B cell (primary cell): ENCODE measurements around the gene ASB18. TPM values are rescaled to one million over a fixed set of nuclear protein-coding genes. Genes with fewer than 3 reads are reported as not detected.

Experiments used
- ATAC-seq: fragments of 200-7000 bp; cut with Tn5 transposase; one replicate; pipeline ENCODE4 v1.10.0; 2021; ENCODE audit warnings: low read depth, mild to moderate bottlenecking, moderate number of reproducible peaks, moderate library complexity
- CTCF ChIA-PET: fragments of 350-600 bp; sonication (Branson Sonifier 250); formaldehyde crosslinking; loops from one replicate; lab custom pipeline; 2021; ENCODE audit warnings: antibody characterized with exemption, inconsistent platforms; lab: Charles Lee
- POLR2A ChIA-PET: fragments of 350-600 bp; sonication (Branson Sonifier 250); formaldehyde crosslinking; loops from one replicate; lab custom pipeline; 2021; ENCODE audit warnings: antibody characterized with exemption; lab: Charles Lee
- DNase-seq: peaks from one replicate; pipeline ENCODE4 v3.0.0; 2013
- H2AFZ ChIP-seq: 2 replicates; pipeline ENCODE4 v1.6.1; 2012; ENCODE audit warnings: mild to moderate bottlenecking, low read depth, low read length; ENCODE audit not compliant: insufficient read depth, poor library complexity, severe bottlenecking
- H3K27ac ChIP-seq, 2 donors: 1 replicate in 1 of 2; 2 replicates in 1 of 2; pipeline ENCODE4 v1.5.1; 2012 to 2013; ENCODE audit warnings: low read length in 2 of 2, mild to moderate bottlenecking in 2 of 2, moderate library complexity in 1 of 2
- H3K27me3 ChIP-seq, 4 experiments: fragments of 200-600 bp in 1 of 4; sonication (generic) in 1 of 4; replicated peaks in 1 of 4; 1 replicate in 2 of 4; 2 replicates in 2 of 4; pipeline versions ENCODE4 v1.6.1 to v1.7.0; 2013 to 2016; ENCODE audit warnings: low read length in 3 of 4, mild to moderate bottlenecking in 2 of 4, mixed read lengths in 1 of 4, moderate library complexity in 1 of 4; ENCODE audit not compliant: insufficient read depth in 4 of 4, control insufficient read depth in 3 of 4; ENCODE audit errors: control extremely low read depth in 1 of 4
- H3K36me3 ChIP-seq, 2 experiments: replicated peaks in 1 of 2; 1 replicate in 1 of 2; 2 replicates in 1 of 2; pipeline versions ENCODE4 v1.6.1 to v1.7.1; 2013; ENCODE audit warnings: low read length in 1 of 2; ENCODE audit not compliant: insufficient read depth in 2 of 2, control insufficient read depth in 1 of 2; ENCODE audit errors: control extremely low read depth in 1 of 2, extremely low read depth in 1 of 2
- H3K4me1 ChIP-seq, 2 donors: fragments of 200-600 bp in 1 of 2; sonication (generic) in 1 of 2; 1 replicate in 1 of 2; 2 replicates in 1 of 2; pipeline versions ENCODE4 v1.5.1 to v1.6.1; 2013 to 2017; ENCODE audit warnings: low read length in 2 of 2; ENCODE audit not compliant: control insufficient read depth in 2 of 2, insufficient read depth in 2 of 2
- H3K4me2 ChIP-seq: replicated peaks from 2 replicates; pipeline ENCODE3; 2012; ENCODE audit warnings: mild to moderate bottlenecking, low read depth, low read length; ENCODE audit not compliant: poor library complexity, severe bottlenecking
- H3K4me3 ChIP-seq, 5 experiments: fragments of 200-600 bp in 1 of 5; sonication (generic) in 1 of 5; 1 replicate in 3 of 5; 2 replicates in 2 of 5; pipeline versions ENCODE4 v1.5.1 to v1.7.0; 2011 to 2016; ENCODE audit warnings: low read length in 4 of 5, mild to moderate bottlenecking in 4 of 5, low read depth in 2 of 5, control low read depth in 1 of 5, moderate library complexity in 1 of 5; ENCODE audit not compliant: insufficient read depth in 1 of 5; ENCODE audit errors: control extremely low read depth in 1 of 5, extremely low read depth in 1 of 5
- H3K79me2 ChIP-seq: fragments of 200-600 bp; sonication (generic); one replicate; pipeline ENCODE4 v1.6.0; 2016; ENCODE audit warnings: low read length; ENCODE audit not compliant: control insufficient read depth, insufficient read depth
- H3K9ac ChIP-seq: fragments of 200-600 bp; sonication (generic); 2 replicates; pipeline ENCODE4 v1.6.1; 2017; ENCODE audit warnings: mild to moderate bottlenecking, low read length, moderate library complexity
- H3K9me3 ChIP-seq, 3 donors: one replicate each; pipeline versions ENCODE4 v1.6.1 to v1.7.1; 2013; ENCODE audit warnings: low read length in 2 of 3; ENCODE audit not compliant: control insufficient read depth in 2 of 3, insufficient read depth in 1 of 3; ENCODE audit errors: control extremely low read depth in 1 of 3
- H4K20me1 ChIP-seq: 2 replicates; pipeline ENCODE4 v1.6.0; 2012; ENCODE audit warnings: mild to moderate bottlenecking, low read length; ENCODE audit not compliant: insufficient read depth, control insufficient read depth, poor library complexity, severe bottlenecking
- H3K27ac Mint-ChIP-seq: one replicate; pipeline ENCODE4 v1.8.0; 2021; ENCODE audit warnings: mixed read lengths
- H3K27me3 Mint-ChIP-seq: one replicate; pipeline ENCODE4 v1.8.0; 2021; ENCODE audit warnings: mixed read lengths
- H3K4me1 Mint-ChIP-seq: one replicate; pipeline ENCODE4 v1.8.0; 2021; ENCODE audit warnings: mixed read lengths
- H3K4me3 Mint-ChIP-seq: one replicate; pipeline ENCODE4 v1.8.0; 2021; ENCODE audit warnings: mixed read lengths
- H3K9me3 Mint-ChIP-seq: one replicate; pipeline ENCODE4 v1.8.0; 2022; ENCODE audit warnings: mixed read lengths; ENCODE audit not compliant: insufficient read depth
- EZH2 ChIP-seq: IDR thresholded peaks from 2 replicates; pipeline ENCODE4 v1.6.1; 2012; ENCODE audit warnings: borderline replicate concordance, low read depth, mild to moderate bottlenecking, moderate library complexity, low read length; ENCODE audit not compliant: insufficient read depth, poor library complexity, severe bottlenecking
- WGBS: methylation state at CpG from one replicate; pipeline ENCODE4 v1.1.5; 2013; ENCODE audit warnings: missing lambda C conversion rate; ENCODE audit not compliant: insufficient coverage; 5-methylcytosine and 5-hydroxymethylcytosine counted together
- intact Hi-C: fragments of 100-400 bp; cut with micrococcal nuclease; formaldehyde crosslinking; loops from one replicate; pipeline ENCODE4 v1.10.0; 2022
- polyA plus RNA-seq: library from polyadenylated mRNA; depleted of rRNA; stranded (reverse); fragments of >200 nt; gene quantifications from 2 replicates; pipeline ENCODE4 v1.2.3, GENCODE V29; 2012
- total RNA-seq, 2 donors: library from RNA; stranded (reverse); fragments of 120-200 nt in 1 of 2; gene quantifications; 1 replicate in 1 of 2; 2 replicates in 1 of 2; pipeline versions ENCODE4 v1.2.3 to v1.2.4, GENCODE V29; 2013 to 2022
- TF ChIP-seq, protein P1 (sequence below): fragments of 200-600 bp; IDR thresholded peaks from one replicate; pipeline ENCODE4 v1.8.0; 2022; ENCODE audit warnings: antibody characterized with exemption, mild to moderate bottlenecking

The ASB18 gene
- total and polyA plus RNA-seq, 2 donors (not counting 1 experiment from before 2014, with no cell fraction given) = not detected

DNA sequence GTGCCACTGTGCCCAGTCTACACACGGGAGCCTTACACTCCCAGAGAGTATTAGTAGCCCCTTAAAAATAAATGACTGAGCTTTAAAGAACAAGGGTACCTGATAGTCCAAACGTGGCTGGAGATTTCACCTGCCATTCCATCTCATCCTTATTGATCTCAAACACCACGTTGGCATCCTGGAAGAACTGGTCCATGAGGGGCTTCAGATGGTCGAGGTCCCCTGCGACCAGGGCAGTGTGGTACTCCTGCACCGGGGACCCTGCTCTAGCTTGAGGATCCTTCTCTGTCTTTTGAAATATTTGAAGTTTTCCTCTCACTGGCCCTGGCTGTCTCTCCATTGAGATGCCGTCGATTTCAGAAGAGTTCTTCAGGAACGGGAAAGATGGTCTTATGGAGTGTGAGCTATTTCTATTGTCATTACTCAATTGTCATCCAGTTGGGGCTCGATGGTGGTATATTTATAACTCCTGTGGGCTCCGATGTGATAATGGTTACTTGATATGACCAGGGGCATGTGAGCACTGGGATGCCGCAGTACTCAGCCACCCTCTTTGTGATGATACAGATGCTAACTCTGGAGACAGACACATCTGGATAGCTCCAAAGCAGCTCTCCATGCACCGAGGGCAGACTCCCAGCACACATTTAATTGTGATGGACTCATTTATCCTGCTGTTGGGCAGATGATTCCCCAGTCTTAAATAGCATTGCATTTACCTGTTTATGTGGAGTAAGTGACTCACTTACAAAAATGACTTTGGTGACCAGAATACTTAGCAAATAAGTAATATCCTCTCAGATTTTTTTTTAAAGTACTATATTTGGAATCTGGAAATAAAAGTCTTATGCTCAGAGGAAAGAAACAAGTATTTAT lies 22.8 kb downstream of the ASB18 start:
- Mint-ChIP-seq H3K27me3 (peaks cover 30% of the 10 kb centered on the region), H3K27ac (no peak overlapping the region), H3K4me3 (no peak overlapping the region), H3K9me3 (no peaks in the 10 kb centered on the region), H3K4me1 (peaks cover 2% of the 10 kb centered on the region)
- POLR2A ChIA-PET = no interaction called here
- no peak for TF ChIP-seq EZH2
- TF ChIP-seq, protein P1, sequence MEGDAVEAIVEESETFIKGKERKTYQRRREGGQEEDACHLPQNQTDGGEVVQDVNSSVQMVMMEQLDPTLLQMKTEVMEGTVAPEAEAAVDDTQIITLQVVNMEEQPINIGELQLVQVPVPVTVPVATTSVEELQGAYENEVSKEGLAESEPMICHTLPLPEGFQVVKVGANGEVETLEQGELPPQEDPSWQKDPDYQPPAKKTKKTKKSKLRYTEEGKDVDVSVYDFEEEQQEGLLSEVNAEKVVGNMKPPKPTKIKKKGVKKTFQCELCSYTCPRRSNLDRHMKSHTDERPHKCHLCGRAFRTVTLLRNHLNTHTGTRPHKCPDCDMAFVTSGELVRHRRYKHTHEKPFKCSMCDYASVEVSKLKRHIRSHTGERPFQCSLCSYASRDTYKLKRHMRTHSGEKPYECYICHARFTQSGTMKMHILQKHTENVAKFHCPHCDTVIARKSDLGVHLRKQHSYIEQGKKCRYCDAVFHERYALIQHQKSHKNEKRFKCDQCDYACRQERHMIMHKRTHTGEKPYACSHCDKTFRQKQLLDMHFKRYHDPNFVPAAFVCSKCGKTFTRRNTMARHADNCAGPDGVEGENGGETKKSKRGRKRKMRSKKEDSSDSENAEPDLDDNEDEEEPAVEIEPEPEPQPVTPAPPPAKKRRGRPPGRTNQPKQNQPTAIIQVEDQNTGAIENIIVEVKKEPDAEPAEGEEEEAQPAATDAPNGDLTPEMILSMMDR = no peak
- peaks cover 0 to 21% (median 1%) of the 10 kb centered on the region in 4 experiments for H3K27me3 ChIP-seq
- H2AFZ ChIP-seq = no peak overlapping the region
- peaks cover 0 to 2% (median 0%) of the 10 kb centered on the region in 3 donors for H3K9me3 ChIP-seq
- CTCF ChIA-PET = no interaction called here
- no peak overlapping the region for H3K27ac ChIP-seq
- no peaks in the 10 kb centered on the region for H3K36me3 ChIP-seq
- no peak for DNase-seq
- intact Hi-C loops = no loop called here
- 85% methylated on average over 6 of the region's 13 CpGs for WGBS
- H3K4me3 ChIP-seq = no peak overlapping the region
- no peak for ATAC-seq
- H3K4me1 ChIP-seq = no peaks in the 10 kb centered on the region
- H3K79me2 ChIP-seq = no peaks in the 10 kb centered on the region
- H3K9ac ChIP-seq = no peak overlapping the region
- H4K20me1 ChIP-seq = no peaks in the 10 kb centered on the region
- no peak overlapping the region for H3K4me2 ChIP-seq
